HepG2 (cell line): Measurements from ENCODE around the gene GDF15.

ENCODE experiments used
- KDM1A ChIP-seq: IDR thresholded peaks from 2 replicates; pipeline ENCODE4 v1.6.1; 2016; ENCODE audit warnings: missing compliant biosample characterization
- PLSCR1 ChIP-seq: sonication (generic); formaldehyde crosslinking; IDR thresholded peaks from 2 replicates; pipeline ENCODE4 v1.5.0; 2020; ENCODE audit warnings: missing genetic modification reagents, mild to moderate bottlenecking, borderline replicate concordance
- REST ChIP-seq, 2 experiments: IDR thresholded peaks; 2 replicates each; pipeline ENCODE4 v1.6.1; 2011 to 2012; ENCODE audit warnings: low read length in 2 of 2, borderline replicate concordance in 1 of 2, low read depth in 1 of 2, mild to moderate bottlenecking in 1 of 2, moderate library complexity in 1 of 2
- ZNF136 ChIP-seq: sonication (generic); formaldehyde crosslinking; IDR thresholded peaks from 2 replicates; pipeline ENCODE4 v1.8.1; 2022; ENCODE audit warnings: low read depth, mild to moderate bottlenecking, moderate library complexity, missing genetic modification reagents
- TF ChIP-seq, protein P1 (sequence below): sonication (generic); formaldehyde crosslinking; IDR thresholded peaks from 2 replicates; pipeline ENCODE4 v1.4.0; 2020; ENCODE audit warnings: missing genetic modification reagents, mild to moderate bottlenecking, borderline replicate concordance
- TF ChIP-seq, protein P2 (sequence below): sonication (generic); formaldehyde crosslinking; IDR thresholded peaks from 2 replicates; pipeline ENCODE4 v1.9.0; 2021; ENCODE audit warnings: missing genetic modification reagents, borderline replicate concordance

DNA sequence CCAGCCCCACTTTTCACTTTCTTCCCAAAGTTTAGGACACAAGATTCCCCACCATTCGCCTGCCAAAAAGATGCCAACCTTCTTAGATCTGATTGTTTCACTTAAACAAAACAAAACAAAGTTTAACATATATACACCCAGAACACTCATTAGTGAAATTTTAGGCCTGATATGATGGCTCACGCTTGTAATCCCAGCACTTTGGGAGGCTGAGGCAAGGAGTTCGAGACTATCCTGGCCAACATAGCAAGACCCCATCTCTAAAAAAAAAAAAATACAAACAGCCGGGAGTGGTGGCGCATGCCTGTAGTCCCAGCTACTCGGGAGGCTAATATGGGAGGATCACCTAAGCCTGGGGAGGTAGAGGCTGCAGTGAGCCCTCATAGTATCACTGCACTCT is 40.7 kb upstream of the GDF15 start:
- TF ChIP-seq REST (IDR thresholded peaks at IDR 0.05; ENCODE audit: borderline replicate concordance in 1 of 2, low read depth in 1 of 2, low read length in 2 of 2) (no peak), PLSCR1 (CRISPR knock-in tag) (no peak), KDM1A (CRISPR knock-in tag) (no peak), ZNF136 (no peak)
- TF ChIP-seq, protein P1, sequence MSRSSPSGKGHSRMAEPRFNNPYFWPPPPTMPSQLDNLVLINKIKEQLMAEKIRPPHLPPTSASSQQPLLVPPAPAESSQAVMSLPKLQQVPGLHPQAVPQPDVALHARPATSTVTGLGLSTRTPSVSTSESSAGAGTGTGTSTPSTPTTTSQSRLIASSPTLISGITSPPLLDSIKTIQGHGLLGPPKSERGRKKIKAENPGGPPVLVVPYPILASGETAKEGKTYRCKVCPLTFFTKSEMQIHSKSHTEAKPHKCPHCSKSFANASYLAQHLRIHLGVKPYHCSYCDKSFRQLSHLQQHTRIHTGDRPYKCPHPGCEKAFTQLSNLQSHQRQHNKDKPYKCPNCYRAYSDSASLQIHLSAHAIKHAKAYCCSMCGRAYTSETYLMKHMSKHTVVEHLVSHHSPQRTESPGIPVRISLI (CRISPR knock-in tag), result no peak
- TF ChIP-seq, protein P2, sequence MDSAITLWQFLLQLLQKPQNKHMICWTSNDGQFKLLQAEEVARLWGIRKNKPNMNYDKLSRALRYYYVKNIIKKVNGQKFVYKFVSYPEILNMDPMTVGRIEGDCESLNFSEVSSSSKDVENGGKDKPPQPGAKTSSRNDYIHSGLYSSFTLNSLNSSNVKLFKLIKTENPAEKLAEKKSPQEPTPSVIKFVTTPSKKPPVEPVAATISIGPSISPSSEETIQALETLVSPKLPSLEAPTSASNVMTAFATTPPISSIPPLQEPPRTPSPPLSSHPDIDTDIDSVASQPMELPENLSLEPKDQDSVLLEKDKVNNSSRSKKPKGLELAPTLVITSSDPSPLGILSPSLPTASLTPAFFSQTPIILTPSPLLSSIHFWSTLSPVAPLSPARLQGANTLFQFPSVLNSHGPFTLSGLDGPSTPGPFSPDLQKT, result no peak
